ENCODE measurements around the gene SLC6A6.

The SLC6A6 gene

DNA sequence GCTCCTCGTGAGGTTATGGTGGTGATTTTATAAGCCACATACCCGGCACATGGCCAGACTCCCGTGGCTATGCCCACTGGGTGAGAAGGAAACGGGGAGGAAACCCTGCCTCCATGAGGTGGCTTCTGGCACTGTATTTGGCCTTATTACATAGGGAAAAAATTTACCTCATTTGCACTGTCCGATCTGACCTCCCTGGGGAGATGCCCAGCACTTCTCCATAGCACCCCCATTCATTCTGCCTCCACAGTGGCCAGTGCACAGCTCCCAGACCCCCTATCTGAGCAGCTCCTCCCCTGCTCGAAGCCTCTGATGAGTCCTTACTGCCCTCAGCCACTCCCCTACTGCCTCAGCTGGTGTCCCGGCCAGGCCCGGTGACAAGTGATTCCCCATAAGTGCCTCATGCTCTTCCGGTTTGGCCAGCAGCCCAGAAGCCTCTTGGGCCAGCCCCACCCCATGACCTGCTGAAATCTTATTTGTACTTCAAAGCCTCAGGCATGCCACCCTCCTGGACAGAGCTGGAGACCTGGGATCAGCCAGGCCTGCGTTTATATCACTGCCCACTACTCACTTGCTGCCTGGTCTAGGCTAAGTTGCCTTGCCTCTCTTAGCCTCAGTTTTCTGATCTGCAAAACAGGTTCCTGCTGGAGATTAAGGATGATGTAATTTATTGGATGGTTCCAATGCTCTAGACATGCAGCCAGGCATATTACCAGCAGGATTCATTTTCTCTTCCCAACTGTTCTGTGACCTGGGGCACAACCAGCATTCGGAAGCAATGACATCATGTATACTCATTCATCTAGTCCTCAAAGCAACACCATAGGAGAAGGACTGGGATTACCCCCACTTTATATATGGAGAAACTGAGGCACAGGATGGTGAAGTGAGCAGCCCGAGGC is 30.6 kb upstream of the SLC6A6 start:
- DNase-seq (ENCODE audit: low read depth, low spot score) = peak; percentile 76

DNA sequence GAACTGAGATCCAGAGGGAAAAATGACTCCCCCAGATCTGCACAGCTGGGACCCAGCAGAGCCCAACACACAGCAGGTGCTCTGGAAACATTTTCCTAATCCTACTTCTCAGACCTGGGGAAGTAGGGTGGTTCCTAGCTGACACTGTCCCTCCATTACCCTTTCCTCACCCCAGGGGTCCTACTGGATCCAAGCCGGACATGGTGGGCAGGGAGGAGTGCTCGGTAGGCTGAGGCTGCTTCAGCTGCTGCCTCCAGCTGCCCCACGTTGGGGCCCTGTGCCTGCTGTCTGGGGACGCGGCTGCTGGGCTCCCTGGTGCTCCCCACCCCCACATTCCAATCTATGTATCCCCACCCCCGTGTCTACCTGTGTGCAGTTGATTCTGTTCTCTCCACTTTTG is 29.8 kb upstream of the SLC6A6 start:
- DNase-seq (ENCODE audit: low read depth, low spot score) = no peak

DNA sequence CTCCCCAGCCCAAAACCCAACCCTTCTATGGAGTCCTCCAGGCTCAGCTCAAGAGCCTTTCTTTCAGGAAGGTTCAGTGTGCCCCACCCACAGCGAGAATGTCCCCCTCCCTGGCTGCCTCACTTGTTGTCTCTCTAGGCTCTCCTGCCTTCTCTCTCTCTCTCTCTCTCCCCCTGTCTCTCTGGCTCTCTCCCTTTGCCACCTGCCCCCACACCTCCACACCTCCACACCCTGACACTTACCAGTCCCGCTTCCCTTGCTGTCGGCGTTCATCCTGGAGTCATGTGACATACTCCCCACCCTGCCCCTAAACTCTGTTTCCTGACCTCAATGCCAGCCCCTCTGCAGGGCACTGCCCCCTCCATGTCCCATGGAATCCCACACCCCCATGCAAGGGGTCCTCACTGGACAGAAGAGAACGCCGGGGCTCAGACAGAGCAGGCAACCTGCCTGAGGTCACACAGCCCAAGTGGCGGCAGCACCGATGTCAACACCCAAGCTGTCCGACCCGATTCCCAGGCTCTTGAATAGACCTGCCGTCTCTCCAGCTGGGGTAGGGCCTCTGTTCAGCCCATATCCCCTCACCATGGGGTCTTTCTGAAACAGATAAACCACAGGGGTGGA is 28.5 kb upstream of the SLC6A6 start:
- no peak for DNase-seq (ENCODE audit: low read depth, low spot score)

DNA sequence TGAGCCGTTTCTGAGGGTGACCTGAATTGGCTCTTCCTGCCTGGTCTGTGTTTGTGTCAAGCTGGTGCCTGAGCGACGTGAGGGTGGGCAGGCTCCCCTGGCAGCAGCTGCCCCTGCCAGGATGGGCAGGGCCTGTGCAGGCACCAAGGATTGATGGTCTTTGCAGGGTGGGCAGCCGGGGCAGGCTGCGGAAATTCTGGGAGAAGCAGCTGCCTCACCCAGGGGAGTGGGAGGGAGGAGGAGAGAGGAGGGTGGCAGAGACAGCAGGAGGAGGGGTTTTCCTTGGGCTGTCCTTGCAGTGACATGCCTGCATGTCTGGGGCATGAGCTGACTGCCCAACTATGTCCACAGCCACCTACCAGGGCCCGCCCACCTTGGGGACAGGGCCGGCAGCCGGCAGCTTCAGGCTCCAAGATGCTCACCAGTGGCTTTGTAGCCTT is 27.9 kb upstream of the SLC6A6 start:
- DNase-seq (ENCODE audit: low read depth, low spot score) = peak; percentile 45

DNA sequence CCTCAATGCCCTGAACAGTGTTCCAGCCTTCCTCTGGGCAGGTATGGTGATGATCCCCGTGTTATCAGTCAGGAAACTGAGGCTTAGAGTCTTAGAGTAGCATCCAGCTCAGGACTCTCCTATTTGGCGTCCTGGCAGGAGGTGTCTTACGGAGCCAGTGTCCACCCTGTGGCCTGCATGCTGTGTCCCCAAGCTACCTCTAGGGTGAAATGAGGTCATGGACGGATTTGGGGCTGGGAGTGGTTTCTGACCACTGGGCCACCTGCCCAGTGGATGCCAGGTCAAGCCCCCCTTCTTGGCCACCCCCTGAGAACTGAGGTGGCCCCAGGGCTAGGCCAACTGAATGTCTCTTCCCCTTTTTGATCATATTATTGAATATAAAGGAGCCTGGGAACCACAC is 27.2 kb upstream of the SLC6A6 start:
- DNase-seq (ENCODE audit: low read depth, low spot score) = no peak

DNA sequence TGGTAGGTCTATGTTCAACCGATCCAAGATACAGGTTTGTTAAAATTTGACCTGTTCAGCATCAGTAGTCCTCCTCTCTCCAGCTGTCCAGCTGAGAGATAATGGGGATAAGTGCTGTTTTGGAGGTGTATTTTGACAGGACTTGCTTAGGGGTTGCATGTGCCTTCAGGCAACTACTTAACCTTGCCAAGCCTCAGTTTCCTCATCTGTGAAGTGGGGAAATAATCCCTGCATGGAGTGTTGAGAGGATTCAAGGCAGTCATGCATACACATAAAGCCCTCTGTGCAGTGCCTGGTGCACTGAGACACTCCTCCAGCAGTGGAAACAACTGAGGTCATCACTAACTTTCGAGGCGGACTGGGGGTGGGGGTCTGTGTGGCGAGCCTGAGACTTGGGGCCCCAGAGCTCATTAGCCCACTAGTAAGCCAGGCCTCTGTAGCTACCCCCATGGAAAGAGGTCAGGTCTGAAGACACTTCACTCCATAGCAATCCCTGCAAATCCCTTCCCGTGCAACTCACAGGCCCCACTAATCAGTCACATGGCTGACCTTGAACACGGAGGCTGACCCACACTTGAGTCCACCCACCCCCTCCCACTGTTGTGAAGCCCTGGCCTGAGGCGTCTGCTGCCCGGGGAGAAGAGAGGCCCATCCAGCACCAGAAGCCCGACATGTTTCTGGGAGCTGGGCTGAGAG is 25.9 kb upstream of the SLC6A6 start:
- no peak for DNase-seq (ENCODE audit: low read depth, low spot score)

DNA sequence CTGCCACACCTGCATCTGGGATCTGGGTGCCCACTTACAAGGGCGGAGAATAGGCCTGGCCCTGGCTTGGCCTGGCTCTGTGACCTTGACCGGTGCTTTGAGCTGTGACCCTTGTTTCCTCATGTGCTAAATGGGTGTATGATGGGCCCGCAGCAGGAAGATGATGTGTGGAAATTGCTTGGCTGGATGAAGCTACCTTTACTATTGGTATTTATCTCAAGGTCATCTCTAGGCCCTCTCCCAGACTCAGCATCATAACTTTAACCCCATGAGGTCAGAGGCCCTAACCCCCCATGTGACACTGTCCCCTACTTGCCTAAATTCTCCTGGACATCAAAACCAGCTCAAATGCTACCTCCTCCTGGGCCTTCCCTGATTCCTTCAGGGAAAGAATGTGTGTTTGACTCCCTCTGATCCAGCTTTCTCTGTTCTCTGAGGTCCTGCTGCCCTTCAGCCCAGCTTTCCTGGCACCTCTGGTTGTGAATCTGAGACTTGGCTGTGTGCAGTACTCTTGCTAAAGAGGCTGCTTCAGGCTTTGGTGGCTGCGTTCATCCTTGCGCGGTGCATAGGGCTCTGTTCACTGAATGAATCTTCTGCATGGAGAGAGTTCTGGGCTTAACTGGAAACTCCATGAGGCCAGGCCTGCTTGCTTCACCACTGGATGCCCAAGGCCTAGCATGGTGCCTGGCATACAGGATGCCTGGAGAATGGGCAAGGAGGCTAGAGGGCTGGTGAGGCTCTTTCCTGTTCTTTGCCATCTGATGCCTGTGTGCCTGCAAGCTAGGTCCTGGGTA is 25.2 kb upstream of the SLC6A6 start:
- DNase-seq (ENCODE audit: low read depth, low spot score) = no peak

DNA sequence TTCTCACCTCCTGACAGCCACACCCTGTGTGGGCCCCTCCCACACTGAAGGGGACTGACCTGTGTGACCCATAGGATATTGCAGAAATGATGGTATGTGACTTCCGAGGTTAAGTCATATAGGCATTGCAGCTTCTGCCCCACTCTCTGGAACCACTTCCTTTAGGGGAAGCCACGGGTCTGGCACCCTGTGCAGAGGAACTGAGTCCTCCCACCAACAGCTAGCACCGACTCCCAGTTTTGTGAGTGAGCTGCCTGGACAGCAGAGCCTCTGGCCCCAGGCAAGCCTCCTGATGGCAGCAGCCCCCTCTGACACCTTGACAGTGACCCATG is 24.6 kb upstream of the SLC6A6 start:
- DNase-seq (ENCODE audit: low read depth, low spot score) = no peak

DNA sequence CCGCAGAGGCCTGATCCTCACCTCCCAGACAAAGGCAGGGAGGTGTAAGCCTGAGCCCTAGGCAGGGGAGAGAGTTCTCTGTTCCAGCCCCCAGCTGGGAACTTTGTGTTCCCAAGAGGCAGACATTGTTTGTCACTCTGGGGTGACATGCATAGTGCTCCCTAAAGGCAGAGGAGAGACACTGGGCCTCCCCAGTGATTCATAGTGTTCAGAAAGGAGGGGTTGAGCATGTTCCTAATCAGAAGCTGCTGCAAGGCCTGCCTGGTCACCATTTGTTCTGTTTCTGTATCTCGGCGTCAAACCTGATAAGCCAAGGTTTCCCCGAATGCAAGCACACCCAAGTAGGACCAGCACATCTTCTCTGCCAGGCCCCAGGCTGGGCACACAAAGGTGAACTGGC is 24.0 kb upstream of the SLC6A6 start:
- no peak for DNase-seq (ENCODE audit: low read depth, low spot score)

DNA sequence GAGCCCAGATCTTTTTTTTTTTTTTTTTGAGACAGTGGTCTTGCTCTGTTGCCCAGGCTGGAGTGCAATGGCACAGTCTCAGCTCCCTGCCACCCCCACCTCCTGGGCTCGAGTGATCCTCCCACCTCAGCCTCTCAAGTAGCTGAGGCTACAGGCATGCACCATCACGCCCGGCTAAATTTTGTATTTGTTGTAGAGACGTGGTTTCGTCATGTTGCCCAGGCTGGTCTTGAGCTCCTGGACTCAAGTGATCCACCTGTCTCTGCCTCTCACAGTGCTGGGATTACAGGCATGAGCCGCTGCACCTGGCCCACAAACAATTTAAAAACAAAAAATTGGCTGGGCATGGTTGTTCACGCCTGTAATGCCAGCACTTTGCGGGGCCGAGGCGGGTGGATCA is 22.6 kb upstream of the SLC6A6 start:
- no peak for DNase-seq (ENCODE audit: low read depth, low spot score)

DNA sequence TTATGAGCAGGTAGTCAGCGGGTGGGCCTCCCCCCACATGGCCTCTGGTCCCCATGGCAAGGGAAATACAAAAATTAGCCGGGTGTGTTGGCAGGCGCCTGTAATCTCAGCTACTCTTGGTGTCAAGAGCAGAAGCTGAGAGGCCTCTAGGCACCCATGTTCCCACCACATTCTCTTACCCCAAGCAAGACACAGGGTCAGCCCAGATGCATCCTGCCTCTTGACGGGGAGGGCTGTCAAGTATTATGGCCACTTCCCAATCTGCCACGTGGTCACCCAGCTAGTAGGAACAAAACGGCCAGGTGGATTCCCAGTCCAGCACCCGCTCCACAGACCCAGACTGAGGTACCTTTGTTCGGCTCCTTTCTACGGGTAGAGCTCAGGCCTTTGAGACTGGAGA is 16.2 kb upstream of the SLC6A6 start:
- no peak for DNase-seq (ENCODE audit: low read depth, low spot score)

DNA sequence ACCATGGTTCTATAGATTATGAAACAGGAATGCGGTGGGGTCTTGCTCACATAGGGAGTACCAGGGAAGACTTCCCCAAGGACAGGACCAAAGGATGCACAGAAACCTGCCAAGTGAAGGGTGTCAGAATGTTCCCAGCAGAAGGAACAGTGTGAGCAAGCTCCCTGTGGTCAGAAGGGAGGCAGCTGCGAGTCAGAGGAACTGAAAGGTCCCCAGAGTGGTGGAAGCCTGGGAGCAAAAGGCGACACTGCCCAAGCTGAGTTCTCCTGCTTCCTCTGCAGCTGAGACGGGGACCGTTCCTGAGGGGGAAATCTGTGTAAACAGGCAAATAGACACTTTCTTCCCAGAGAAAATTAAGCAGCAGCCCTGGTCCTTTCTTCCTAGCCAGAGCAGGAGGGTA is 14.2 kb upstream of the SLC6A6 start:
- no peak for DNase-seq (ENCODE audit: low read depth, low spot score)

DNA sequence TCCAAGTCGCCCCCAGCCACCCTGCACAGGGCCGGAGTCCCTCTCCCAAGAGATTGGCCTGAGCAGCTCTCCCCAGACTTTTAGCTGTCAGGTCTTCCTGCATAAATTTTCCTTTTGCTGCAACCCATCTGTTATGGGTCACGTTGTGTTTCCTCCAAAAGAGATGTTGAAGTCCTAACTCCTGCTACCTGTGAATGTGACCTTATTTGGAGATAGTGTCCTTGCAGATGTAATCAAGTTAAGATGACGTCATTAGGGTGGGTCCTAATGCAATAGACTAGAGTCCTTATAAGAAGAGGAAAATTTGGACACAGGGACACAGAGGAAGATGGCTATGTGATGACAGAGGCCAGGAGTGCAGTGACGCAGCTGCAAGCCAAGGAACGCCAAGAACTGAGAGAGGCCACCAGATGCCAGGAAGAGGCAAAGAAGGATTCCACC is 13.2 kb upstream of the SLC6A6 start:
- no peak for DNase-seq (ENCODE audit: low read depth, low spot score)

DNA sequence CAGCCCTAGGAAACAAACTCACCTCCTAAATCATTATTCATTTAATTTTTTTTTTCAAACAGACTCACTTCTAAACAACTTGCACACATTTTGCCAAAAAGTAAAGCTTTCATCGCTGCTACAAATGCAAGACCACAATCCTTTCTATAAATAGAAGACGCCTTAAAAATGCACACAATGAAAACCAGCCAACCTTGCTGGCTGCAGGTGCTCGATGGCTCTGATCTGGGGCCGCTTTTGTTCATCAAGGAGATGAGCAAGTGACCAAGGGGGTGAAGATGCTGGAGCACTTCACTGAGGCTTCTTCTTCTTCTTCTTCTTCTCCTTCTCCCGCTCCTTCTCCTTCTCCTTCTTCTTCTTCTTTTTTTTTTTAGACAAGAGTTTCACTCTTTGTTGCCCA is 12.7 kb upstream of the SLC6A6 start:
- DNase-seq (ENCODE audit: low read depth, low spot score) = no peak

DNA sequence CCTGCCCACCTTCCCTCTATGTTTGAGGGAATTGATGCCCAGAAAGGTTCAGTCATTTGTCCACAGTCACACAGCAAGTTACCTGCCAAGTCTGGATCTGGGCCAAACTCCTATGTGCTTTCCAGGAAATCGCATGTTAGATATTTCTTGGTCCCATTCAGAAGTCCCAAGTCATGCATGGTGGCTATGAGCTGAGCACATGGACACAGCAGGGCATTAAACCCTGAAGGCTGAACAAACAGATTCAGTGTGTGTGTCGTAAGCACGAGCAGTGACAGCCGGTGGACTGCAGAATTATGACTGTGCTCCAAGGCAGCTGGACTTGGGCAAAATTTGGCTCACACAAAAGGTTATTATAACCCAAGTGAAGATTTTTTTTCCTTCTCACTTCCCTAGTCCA is 11.4 kb upstream of the SLC6A6 start:
- DNase-seq (ENCODE audit: low read depth, low spot score) = peak; percentile 61

DNA sequence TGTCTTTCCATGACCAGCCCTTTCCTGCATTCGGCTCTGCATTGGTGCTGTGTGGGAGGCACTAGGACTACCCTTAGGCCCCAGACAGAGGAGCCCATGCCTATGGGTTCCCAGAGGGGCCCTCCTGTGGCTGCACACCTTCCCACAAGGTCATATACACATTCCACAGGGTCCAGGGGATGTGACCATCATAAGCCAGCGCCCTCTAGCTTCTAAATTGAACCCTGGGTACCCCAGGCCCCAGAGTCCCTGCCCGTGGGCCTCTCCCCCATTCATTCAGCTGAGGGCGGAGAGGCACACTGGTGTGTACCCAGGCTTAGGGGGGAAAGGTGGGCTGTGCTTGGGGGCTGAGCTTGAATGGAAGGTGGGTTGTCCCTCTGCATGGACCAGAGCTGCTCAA is 10.2 kb upstream of the SLC6A6 start:
- DNase-seq (ENCODE audit: low read depth, low spot score) = no peak

DNA sequence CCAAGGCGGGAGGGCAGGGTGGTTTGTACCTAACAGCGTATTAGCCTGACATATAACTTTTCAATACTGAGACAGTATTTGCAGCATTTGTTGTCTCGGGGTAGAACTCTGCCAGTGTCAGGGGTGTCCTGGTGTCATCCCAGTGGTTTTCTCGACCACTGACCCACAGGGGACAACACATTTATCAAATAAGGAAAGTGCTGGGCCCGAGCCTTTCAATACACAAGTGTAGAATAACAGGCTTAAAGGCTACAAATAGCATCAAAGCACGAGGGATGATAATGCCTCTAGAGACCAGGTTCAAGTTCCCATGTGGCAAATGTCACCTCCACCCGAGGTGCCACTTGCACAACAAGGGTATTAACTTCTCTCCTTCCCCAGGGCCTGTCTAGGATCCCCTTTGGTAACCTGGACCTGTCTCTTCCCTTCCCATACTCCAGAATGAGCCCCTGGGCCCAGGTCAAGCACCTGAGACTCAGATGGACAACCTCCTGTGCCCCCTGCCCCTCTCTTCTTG is 9.5 kb upstream of the SLC6A6 start:
- no peak for DNase-seq (ENCODE audit: low read depth, low spot score)

DNA sequence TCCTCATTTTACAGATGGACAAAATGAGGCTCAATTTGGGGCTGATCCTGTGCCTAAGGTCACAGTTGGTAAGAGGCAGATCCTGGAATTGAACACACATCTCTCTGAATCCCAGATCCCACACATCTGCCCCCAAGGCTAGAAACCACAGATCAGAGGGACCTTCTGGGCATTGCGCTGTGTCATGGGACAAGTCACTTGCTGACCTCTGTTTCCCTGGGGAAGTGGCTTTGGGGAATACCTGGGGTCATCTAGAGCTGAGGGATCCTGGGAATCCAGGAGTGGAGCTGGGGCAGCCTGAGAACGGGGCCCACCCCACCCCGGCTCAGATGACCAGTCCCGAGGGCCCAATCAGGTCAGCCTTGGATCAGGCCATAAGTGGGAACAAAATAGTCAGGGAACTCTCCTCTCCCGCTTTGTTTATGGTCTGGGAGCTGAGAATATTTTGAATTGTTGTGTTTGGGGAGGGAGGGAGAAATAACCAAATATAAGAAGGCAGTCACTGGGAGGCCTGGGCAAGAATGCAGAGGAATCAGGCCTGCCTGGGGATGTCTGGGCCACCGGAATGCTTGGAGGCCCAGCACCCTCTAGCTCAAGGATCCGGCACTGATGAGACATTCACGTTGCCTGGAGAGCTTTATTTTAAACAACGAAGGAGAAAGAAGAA is 8.8 kb upstream of the SLC6A6 start:
- DNase-seq (ENCODE audit: low read depth, low spot score) = peak; percentile 86

DNA sequence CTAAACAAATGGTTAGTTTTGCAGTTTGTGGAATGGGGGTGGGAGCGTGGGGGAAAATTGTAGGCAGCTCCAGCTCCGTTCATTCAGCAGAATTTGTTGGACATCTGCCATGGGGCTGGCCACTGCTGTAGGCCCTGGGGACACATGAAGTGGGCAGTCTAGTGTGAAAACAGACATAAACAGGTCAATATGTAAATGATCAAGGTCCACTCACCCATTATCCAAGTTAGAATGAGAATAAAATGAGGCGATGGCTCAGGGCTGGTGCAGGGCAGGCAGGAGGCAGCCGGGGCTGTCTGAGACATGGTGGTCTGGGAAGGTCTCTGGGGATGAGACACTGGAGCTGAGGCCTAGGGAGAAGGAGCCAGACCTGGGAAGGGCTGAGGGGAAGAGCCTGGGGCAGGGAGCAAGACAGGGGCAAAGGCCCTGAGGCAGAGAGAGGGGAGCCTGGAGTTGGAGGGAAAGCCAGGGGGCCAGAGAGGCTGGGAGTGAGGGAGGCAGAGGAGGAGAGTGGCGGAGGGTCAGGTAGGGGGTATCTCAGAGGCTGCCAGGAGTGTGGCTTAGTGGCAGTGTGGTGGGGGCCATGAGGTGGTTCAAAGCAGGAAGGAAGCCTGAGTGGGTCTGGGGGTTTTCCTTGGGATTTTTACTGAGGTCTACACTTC is 6.2 kb upstream of the SLC6A6 start:
- no peak for DNase-seq (ENCODE audit: low read depth, low spot score)

DNA sequence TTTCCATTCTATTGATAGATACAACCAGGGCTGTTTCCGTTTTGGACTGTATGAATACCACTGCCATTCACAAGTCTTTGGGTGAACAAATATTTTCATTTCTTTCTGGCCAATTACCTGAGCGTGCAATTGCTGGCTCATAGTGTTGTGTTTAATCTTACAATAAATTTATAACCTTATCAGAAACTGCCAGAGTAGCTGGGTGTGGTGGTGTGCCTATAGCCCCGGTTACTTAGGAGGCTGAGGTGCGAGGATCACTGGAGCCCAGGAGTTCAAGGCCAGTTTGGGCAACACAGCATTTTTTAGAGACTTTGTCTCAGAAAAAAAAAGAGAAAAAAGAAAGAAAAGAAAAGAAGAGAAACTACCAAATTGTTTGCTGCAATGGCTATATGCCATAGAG is 5.4 kb upstream of the SLC6A6 start:
- DNase-seq (ENCODE audit: low read depth, low spot score) = no peak

DNA sequence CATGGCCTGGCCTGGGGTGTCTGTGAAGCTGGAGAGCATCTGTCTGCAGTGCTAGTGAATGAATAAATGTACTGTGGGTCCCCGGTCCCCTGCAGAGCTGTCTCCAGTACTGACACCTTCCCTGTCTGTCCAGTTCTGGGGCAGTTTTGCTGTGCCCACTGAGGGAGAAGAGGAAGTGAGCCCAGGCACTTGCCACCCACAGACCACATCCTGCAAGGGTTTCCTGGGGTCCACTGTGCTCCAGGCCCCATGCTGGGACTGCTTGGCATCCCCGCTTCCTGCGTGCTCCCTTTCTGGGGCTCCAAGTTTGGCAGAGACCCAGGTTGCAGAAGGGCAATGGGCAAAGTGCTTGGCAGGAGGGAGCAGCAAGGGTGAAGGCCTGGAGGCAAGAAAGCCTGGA is 4.9 kb upstream of the SLC6A6 start:
- DNase-seq (ENCODE audit: low read depth, low spot score) = no peak
